Ramos (cell line): ENCODE results near the gene PRAMEF1.
"Not testable (repeated sequence)": the region's sequence is repeated elsewhere in the genome, so short reads cannot be mapped to it uniquely, and the experiment has no call there.

Experiments used
- in situ Hi-C: fragments of 300-500 bp; cut with MboI; formaldehyde crosslinking; loops from one replicate; pipeline ENCODE4 v1.14.3; 2022; ENCODE audit warnings: low sequenced_read_pairs; ENCODE audit not compliant: unreplicated experiment

The PRAMEF1 gene

GRCh38 chr1:12774801-12775345, 16.3 kb upstream of the PRAMEF1 start:
- in situ Hi-C loops = no loop called here

- in situ Hi-C loops = no loop called here
These were observed 15.8 kb upstream of the PRAMEF1 start for GRCh38 chr1:12775443-12775842.

- in situ Hi-C loops = no loop called here
These were observed 14.2 kb upstream of the PRAMEF1 start for GRCh38 chr1:12776801-12777557.

GRCh38 chr1:12778061-12778460, 13.1 kb upstream of the PRAMEF1 start:
- in situ Hi-C loops = no loop called here

GRCh38 chr1:12778907-12779306, 12.3 kb upstream of the PRAMEF1 start:
- in situ Hi-C loops = no loop called here

GRCh38 chr1:12781488-12781887, 9.7 kb upstream of the PRAMEF1 start:
- in situ Hi-C loops = not testable (repeated sequence)

GRCh38 chr1:12783783-12784182, 7.4 kb upstream of the PRAMEF1 start:
- in situ Hi-C loops = not testable (repeated sequence)

GRCh38 chr1:12784729-12785128, 6.5 kb upstream of the PRAMEF1 start:
- in situ Hi-C loops = not testable (repeated sequence)

- in situ Hi-C loops = no loop called here
These were observed 7.7 kb downstream of the PRAMEF1 start for GRCh38 chr1:12798911-12799310.

- in situ Hi-C loops = no loop called here
These were observed 8.5 kb downstream of the PRAMEF1 start for GRCh38 chr1:12799730-12800129.

- in situ Hi-C loops = no loop called here
These were observed 18.7 kb downstream of the PRAMEF1 start for GRCh38 chr1:12809933-12810332.

GRCh38 chr1:12810691-12811408, 19.7 kb downstream of the PRAMEF1 start:
- in situ Hi-C loops = no loop called here

- in situ Hi-C loops = no loop called here
These were observed 20.2 kb downstream of the PRAMEF1 start for GRCh38 chr1:12811409-12811784.

GRCh38 chr1:12819061-12819460, 27.9 kb downstream of the PRAMEF1 start:
- in situ Hi-C loops = not testable (repeated sequence)

GRCh38 chr1:12831310-12831709, 40.1 kb downstream of the PRAMEF1 start, which contains the start of gene PRAMEF11:
TSS of gene PRAMEF11 (minus strand) at chr1:12831410. CDS start at chr1:12828789, 2,621 bp downstream.
- in situ Hi-C loops = not testable (repeated sequence)

- in situ Hi-C loops = not testable (repeated sequence)
These were observed 42.1 kb downstream of the PRAMEF1 start for GRCh38 chr1:12833251-12833650.
